ENCODE data around the gene ZNF619. TPM values are rescaled to one million over a fixed set of nuclear protein-coding genes. Genes with fewer than 3 reads are reported as not detected.

Gene ZNF619
- polyA plus RNA-seq, 1 of the 3 experiments (the other 2 are of a cell fraction), result 1.6 TPM

DNA sequence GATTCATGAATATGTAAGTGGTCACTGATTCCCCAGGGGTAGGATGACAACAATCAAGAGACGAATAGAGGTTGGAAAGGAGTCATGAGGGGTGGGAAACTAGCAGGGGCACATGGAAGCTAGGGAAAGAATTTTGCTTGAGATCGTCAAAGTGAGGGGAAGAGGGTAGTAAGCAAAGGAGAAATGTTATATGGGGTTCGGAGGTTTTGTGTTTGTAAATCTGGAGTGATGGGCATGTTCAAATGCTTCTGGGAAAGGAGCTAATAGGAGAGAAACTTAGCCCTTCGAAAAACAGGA, 11.9 kb upstream of the ZNF619 start (continued):
- TF ChIP-seq, protein P1, sequence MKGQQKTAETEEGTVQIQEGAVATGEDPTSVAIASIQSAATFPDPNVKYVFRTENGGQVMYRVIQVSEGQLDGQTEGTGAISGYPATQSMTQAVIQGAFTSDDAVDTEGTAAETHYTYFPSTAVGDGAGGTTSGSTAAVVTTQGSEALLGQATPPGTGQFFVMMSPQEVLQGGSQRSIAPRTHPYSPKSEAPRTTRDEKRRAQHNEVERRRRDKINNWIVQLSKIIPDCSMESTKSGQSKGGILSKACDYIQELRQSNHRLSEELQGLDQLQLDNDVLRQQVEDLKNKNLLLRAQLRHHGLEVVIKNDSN (IDR thresholded peaks at IDR 0.05; ENCODE audit: borderline replicate concordance, low read depth), result no peak
- TF ChIP-seq FOXJ3 (CRISPR knock-in tag; IDR thresholded peaks at IDR 0.05), result no peak

DNA sequence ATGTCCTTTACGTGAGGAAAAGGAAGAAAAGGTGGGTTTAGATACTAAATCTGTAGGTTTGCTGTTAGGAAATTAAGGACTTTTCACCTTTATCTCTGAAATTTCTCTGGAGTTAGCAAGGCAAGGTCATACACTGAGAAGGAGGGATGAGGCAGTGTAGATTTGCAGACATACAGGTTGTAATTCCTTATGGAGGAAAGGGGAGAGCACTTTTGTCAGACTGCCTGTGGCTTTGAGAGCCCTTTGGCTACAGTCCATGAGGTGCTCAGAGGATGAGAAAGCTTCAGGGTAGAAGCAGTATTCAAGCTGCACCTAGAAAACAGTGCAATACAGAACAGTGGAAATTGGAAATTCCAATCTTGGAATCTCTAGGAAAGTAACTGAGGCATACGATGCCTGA, 11.5 kb upstream of the ZNF619 start:
- CTCF ChIA-PET, result no interaction called here
- peaks cover 9% of the 10 kb centered on the region for H4K20me1 ChIP-seq (ENCODE audit: insufficient read depth)
- 91% methylated on average over 2 of the region's 2 CpGs for WGBS (ENCODE audit: low lambda C conversion rate)
- POLR2A ChIA-PET, result interaction anchor here (1.5 kb wide), 1 partner anchor 12 kb away, joined by 4 read pairs; no protein-coding TSS in a partner anchor
- no peak overlapping the region for H2AFZ ChIP-seq (ENCODE audit: low read depth)
- no peak overlapping the region for H3K27ac ChIP-seq (ENCODE audit: low read depth in 2 of 2, low read length in 1 of 2)
- DNase-seq, result no peak
- H3K4me3 ChIP-seq (ENCODE audit: low read depth in 2 of 2, low read length in 1 of 2), result no peak overlapping the region
- H3K4me1 ChIP-seq (ENCODE audit: control insufficient read depth in 1 of 2, insufficient read depth in 2 of 2, low read depth in 1 of 2, low read length in 1 of 2), result no peaks in the 10 kb centered on the region
- no peak overlapping the region for H3K9ac ChIP-seq
- H3K27me3 ChIP-seq (ENCODE audit: insufficient read depth), result no peaks in the 10 kb centered on the region
- peaks cover 56% of the 10 kb centered on the region for H3F3A ChIP-seq (replicated peaks; ENCODE audit: insufficient read depth)
- H3K9me3 ChIP-seq, result no peaks in the 10 kb centered on the region
- peaks cover 10% of the 10 kb centered on the region for H3K79me2 ChIP-seq (ENCODE audit: insufficient read depth)
- H3K9me2 ChIP-seq, result no peaks in the 10 kb centered on the region
- H3K4me2 ChIP-seq, result no peak overlapping the region
- peaks cover 26 to 40% of the 10 kb centered on the region in 2 experiments for H3K36me3 ChIP-seq (replicated peaks in 1 of 2; ENCODE audit: control insufficient read depth in 1 of 2, insufficient read depth in 2 of 2, low read length in 1 of 2)
- TF ChIP-seq RFX5 (IDR thresholded peaks at IDR 0.05; ENCODE audit: low read length) (no peak), ELF1 (IDR thresholded peaks at IDR 0.05) (no peak), MXI1 (IDR thresholded peaks at IDR 0.05; ENCODE audit: low read depth, low read length) (no peak), POLR2AphosphoS5 (IDR thresholded peaks at IDR 0.05; ENCODE audit: low read depth, low read length) (no peak), NFIC (IDR thresholded peaks at IDR 0.05; ENCODE audit: borderline replicate concordance) (no peak), GABPA (IDR thresholded peaks at IDR 0.05; ENCODE audit: low read depth) (no peak), TCF12 (IDR thresholded peaks at IDR 0.05) (no peak), TAF1 (IDR thresholded peaks at IDR 0.05; ENCODE audit: borderline replicate concordance, low read depth, low read length) (no peak), FOSL2 (IDR thresholded peaks at IDR 0.05; ENCODE audit: borderline replicate concordance, low read depth) (no peak), CHD2 (IDR thresholded peaks at IDR 0.05; ENCODE audit: low read length, partially characterized antibody) (no peak)
- TF ChIP-seq, protein P2, sequence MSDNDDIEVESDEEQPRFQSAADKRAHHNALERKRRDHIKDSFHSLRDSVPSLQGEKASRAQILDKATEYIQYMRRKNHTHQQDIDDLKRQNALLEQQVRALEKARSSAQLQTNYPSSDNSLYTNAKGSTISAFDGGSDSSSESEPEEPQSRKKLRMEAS (IDR thresholded peaks at IDR 0.05; ENCODE audit: low read depth), result no peak
- TF ChIP-seq, protein P3, sequence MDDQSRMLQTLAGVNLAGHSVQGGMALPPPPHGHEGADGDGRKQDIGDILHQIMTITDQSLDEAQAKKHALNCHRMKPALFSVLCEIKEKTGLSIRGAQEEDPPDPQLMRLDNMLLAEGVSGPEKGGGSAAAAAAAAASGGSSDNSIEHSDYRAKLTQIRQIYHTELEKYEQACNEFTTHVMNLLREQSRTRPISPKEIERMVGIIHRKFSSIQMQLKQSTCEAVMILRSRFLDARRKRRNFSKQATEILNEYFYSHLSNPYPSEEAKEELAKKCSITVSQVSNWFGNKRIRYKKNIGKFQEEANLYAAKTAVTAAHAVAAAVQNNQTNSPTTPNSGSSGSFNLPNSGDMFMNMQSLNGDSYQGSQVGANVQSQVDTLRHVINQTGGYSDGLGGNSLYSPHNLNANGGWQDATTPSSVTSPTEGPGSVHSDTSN (IDR thresholded peaks at IDR 0.05), result no peak
- TF ChIP-seq, protein P4, sequence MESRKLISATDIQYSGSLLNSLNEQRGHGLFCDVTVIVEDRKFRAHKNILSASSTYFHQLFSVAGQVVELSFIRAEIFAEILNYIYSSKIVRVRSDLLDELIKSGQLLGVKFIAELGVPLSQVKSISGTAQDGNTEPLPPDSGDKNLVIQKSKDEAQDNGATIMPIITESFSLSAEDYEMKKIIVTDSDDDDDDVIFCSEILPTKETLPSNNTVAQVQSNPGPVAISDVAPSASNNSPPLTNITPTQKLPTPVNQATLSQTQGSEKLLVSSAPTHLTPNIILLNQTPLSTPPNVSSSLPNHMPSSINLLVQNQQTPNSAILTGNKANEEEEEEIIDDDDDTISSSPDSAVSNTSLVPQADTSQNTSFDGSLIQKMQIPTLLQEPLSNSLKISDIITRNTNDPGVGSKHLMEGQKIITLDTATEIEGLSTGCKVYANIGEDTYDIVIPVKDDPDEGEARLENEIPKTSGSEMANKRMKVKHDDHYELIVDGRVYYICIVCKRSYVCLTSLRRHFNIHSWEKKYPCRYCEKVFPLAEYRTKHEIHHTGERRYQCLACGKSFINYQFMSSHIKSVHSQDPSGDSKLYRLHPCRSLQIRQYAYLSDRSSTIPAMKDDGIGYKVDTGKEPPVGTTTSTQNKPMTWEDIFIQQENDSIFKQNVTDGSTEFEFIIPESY (IDR thresholded peaks at IDR 0.05; ENCODE audit: borderline replicate concordance, low read depth), result no peak
- TF ChIP-seq, protein P5, sequence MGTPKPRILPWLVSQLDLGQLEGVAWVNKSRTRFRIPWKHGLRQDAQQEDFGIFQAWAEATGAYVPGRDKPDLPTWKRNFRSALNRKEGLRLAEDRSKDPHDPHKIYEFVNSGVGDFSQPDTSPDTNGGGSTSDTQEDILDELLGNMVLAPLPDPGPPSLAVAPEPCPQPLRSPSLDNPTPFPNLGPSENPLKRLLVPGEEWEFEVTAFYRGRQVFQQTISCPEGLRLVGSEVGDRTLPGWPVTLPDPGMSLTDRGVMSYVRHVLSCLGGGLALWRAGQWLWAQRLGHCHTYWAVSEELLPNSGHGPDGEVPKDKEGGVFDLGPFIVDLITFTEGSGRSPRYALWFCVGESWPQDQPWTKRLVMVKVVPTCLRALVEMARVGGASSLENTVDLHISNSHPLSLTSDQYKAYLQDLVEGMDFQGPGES (IDR thresholded peaks at IDR 0.05; ENCODE audit: low read depth, low read length), result no peak
- TF ChIP-seq, protein P1 (IDR thresholded peaks at IDR 0.05; ENCODE audit: borderline replicate concordance, low read depth), result no peak
- TF ChIP-seq, protein P6, sequence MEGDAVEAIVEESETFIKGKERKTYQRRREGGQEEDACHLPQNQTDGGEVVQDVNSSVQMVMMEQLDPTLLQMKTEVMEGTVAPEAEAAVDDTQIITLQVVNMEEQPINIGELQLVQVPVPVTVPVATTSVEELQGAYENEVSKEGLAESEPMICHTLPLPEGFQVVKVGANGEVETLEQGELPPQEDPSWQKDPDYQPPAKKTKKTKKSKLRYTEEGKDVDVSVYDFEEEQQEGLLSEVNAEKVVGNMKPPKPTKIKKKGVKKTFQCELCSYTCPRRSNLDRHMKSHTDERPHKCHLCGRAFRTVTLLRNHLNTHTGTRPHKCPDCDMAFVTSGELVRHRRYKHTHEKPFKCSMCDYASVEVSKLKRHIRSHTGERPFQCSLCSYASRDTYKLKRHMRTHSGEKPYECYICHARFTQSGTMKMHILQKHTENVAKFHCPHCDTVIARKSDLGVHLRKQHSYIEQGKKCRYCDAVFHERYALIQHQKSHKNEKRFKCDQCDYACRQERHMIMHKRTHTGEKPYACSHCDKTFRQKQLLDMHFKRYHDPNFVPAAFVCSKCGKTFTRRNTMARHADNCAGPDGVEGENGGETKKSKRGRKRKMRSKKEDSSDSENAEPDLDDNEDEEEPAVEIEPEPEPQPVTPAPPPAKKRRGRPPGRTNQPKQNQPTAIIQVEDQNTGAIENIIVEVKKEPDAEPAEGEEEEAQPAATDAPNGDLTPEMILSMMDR (IDR thresholded peaks at IDR 0.05), result no peak
- TF ChIP-seq, protein P7, sequence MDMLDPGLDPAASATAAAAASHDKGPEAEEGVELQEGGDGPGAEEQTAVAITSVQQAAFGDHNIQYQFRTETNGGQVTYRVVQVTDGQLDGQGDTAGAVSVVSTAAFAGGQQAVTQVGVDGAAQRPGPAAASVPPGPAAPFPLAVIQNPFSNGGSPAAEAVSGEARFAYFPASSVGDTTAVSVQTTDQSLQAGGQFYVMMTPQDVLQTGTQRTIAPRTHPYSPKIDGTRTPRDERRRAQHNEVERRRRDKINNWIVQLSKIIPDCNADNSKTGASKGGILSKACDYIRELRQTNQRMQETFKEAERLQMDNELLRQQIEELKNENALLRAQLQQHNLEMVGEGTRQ (IDR thresholded peaks at IDR 0.05; ENCODE audit: borderline replicate concordance, low read depth, low read length), result no peak
- TF ChIP-seq, protein P8, sequence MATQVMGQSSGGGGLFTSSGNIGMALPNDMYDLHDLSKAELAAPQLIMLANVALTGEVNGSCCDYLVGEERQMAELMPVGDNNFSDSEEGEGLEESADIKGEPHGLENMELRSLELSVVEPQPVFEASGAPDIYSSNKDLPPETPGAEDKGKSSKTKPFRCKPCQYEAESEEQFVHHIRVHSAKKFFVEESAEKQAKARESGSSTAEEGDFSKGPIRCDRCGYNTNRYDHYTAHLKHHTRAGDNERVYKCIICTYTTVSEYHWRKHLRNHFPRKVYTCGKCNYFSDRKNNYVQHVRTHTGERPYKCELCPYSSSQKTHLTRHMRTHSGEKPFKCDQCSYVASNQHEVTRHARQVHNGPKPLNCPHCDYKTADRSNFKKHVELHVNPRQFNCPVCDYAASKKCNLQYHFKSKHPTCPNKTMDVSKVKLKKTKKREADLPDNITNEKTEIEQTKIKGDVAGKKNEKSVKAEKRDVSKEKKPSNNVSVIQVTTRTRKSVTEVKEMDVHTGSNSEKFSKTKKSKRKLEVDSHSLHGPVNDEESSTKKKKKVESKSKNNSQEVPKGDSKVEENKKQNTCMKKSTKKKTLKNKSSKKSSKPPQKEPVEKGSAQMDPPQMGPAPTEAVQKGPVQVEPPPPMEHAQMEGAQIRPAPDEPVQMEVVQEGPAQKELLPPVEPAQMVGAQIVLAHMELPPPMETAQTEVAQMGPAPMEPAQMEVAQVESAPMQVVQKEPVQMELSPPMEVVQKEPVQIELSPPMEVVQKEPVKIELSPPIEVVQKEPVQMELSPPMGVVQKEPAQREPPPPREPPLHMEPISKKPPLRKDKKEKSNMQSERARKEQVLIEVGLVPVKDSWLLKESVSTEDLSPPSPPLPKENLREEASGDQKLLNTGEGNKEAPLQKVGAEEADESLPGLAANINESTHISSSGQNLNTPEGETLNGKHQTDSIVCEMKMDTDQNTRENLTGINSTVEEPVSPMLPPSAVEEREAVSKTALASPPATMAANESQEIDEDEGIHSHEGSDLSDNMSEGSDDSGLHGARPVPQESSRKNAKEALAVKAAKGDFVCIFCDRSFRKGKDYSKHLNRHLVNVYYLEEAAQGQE (IDR thresholded peaks at IDR 0.05; ENCODE audit: low read depth, low read length), result no peak
